Choroid plexus epithelial cell (primary cell): Measurements from ENCODE around the gene ATP2B3.

Experiments used
- DNase-seq: peaks from one replicate; pipeline ENCODE4 v3.0.0-alpha.2; 2010; ENCODE audit warnings: low read depth
- H3K4me3 ChIP-seq: 2 replicates; pipeline ENCODE4 v1.5.1; 2011; ENCODE audit warnings: low read depth, mild to moderate bottlenecking, control low read depth, low read length, moderate library complexity
- TF ChIP-seq, protein P1 (sequence below): conservative IDR thresholded peaks from 2 replicates; pipeline ENCODE4 v1.5.1; 2011; ENCODE audit warnings: low read depth, mild to moderate bottlenecking, control low read depth, inconsistent platforms, low read length, moderate library complexity

ATP2B3 gene

DNA sequence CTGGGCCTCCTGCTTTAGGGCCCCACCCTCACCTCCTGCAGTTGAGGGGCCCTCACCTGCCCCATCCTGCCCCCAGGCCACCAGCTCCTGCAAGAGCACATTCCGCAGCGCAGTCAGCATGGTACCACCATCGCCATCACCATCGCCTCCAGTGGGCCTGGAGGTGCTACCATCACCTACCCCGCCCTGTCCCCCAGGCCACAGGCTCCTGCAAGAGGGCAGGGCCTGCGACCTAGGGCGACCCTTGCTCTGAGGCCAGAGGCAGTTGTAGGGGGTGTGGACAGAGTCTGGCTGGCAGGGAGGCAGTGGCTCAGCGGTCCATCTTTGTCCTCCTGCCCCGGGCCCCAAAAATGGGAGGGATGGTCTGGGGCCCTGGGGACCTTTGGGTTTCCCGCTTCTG, 43.2 kb upstream of the ATP2B3 start:
- TF ChIP-seq, protein P1, sequence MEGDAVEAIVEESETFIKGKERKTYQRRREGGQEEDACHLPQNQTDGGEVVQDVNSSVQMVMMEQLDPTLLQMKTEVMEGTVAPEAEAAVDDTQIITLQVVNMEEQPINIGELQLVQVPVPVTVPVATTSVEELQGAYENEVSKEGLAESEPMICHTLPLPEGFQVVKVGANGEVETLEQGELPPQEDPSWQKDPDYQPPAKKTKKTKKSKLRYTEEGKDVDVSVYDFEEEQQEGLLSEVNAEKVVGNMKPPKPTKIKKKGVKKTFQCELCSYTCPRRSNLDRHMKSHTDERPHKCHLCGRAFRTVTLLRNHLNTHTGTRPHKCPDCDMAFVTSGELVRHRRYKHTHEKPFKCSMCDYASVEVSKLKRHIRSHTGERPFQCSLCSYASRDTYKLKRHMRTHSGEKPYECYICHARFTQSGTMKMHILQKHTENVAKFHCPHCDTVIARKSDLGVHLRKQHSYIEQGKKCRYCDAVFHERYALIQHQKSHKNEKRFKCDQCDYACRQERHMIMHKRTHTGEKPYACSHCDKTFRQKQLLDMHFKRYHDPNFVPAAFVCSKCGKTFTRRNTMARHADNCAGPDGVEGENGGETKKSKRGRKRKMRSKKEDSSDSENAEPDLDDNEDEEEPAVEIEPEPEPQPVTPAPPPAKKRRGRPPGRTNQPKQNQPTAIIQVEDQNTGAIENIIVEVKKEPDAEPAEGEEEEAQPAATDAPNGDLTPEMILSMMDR, result no peak
- no peak for DNase-seq

GRCh38 chrX:153474718-153475117, 42.7 kb upstream of the ATP2B3 start:
- DNase-seq, result peak; percentile 45
- H3K4me3 ChIP-seq, result peak overlapping the region; percentile 29
- TF ChIP-seq, protein P1, result no peak

More for the DNA sequence above, 43.2 kb upstream of the ATP2B3 start:
- no peak overlapping the region for H3K4me3 ChIP-seq

GRCh38 chrX:153475271-153475670, 42.2 kb upstream of the ATP2B3 start:
- TF ChIP-seq, protein P1, result no peak
- H3K4me3 ChIP-seq, result no peak overlapping the region
- DNase-seq, result no peak

DNA sequence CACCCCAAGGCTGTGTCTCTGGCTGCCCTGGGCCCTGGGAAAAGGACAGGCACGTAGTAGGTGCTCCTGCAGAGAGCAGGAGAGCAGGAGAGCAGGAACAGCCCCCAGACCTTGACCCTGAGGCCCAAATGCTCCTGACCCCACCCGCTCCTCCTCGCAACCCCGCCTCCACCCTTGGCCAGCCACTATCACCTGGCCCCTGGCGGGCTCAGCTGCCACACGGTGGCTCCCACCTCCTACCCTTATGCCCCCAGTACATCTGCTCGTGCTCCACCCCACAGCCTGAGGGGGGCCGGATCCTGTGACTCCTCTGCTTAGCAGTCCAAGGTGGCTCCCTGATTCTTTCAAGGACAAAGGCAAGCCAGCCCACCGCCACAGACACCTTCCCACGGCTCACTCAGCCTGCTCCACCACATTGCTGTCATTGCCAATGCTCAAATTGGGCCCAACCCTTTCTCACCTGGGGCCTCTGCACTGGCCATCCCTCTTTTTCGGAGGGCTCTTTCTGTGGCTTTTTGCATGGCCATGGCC, 41.6 kb upstream of the ATP2B3 start:
- H3K4me3 ChIP-seq, result no peak overlapping the region
- TF ChIP-seq, protein P1, result no peak
- no peak for DNase-seq

GRCh38 chrX:153476666-153477363, 40.6 kb upstream of the ATP2B3 start:
- peak; percentile 28 for DNase-seq
- TF ChIP-seq, protein P1, result no peak
- H3K4me3 ChIP-seq, result no peak overlapping the region

DNA sequence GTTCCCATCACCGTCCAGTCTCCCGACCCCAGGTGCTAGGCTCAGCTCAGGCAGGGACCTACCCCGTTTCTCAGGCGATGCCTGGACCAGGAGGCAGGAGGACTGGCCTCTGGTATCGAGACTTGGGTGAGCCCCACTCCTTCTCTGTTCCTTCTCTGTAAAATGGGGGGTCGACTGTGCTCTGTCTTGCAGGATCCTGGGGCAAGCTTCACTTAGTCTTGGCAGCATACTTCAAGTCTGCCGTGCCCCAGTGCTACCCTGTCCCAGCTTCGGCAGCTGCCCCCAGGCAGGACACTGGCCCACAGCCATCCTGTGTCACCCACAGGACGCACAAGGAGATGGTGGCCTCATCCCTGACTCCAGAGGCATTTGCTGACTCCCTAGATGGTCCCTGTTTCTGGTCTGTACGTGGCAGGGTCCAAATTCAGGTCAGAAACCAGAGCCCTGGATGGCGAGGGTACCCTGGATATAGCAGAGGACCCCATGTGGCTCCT, 40.0 kb upstream of the ATP2B3 start:
- TF ChIP-seq, protein P1, result no peak

GRCh38 chrX:153477901-153478300, 39.5 kb upstream of the ATP2B3 start:
- TF ChIP-seq, protein P1, result no peak
- DNase-seq, result no peak
- no peak overlapping the region for H3K4me3 ChIP-seq

More for the DNA sequence above, 40.0 kb upstream of the ATP2B3 start:
- no peak for DNase-seq
- no peak overlapping the region for H3K4me3 ChIP-seq
